Natural killer cell (primary cell): ENCODE data around the gene BCL2A1. TPM values are rescaled to one million over a fixed set of nuclear protein-coding genes. Genes with fewer than 3 reads are reported as not detected.
"Not testable (repeated sequence)": the region's sequence is repeated elsewhere in the genome, so short reads cannot be mapped to it uniquely, and the experiment has no call there.

Experiments
- ATAC-seq, 3 donors: fragments of 150-1000 bp in 2 of 3; fragments of 200-7000 bp in 1 of 3; cut with Tn5 transposase; 1 replicate in 1 of 3; 2 replicates in 2 of 3; pipeline ENCODE4 v1.10.0; 2021; ENCODE audit warnings: mild to moderate bottlenecking in 2 of 3, moderate library complexity in 2 of 3
- DNase-seq, 2 donors: peaks; one replicate each; pipeline versions ENCODE4 v3.0.0 to v3.0.0-alpha.2; 2013 to 2021; ENCODE audit warnings: mixed read lengths in 1 of 2
- H3K27ac ChIP-seq: one replicate; pipeline ENCODE4 v1.5.1; 2013; ENCODE audit warnings: mild to moderate bottlenecking, low read length
- H3K27me3 ChIP-seq: one replicate; pipeline ENCODE4 v1.6.1; 2013; ENCODE audit warnings: low read length; ENCODE audit not compliant: control insufficient read depth, insufficient read depth
- H3K36me3 ChIP-seq: one replicate; pipeline ENCODE4 v1.6.1; 2013; ENCODE audit warnings: low read length; ENCODE audit not compliant: control insufficient read depth, insufficient read depth
- H3K4me1 ChIP-seq: one replicate; pipeline ENCODE4 v1.6.1; 2013; ENCODE audit warnings: low read length; ENCODE audit not compliant: control insufficient read depth, insufficient read depth
- H3K4me3 ChIP-seq: one replicate; pipeline ENCODE4 v1.5.1; 2013; ENCODE audit warnings: low read length
- H3K9me3 ChIP-seq: one replicate; pipeline ENCODE4 v1.6.1; 2013; ENCODE audit warnings: low read length; ENCODE audit not compliant: control insufficient read depth, insufficient read depth
- H3K27ac Mint-ChIP-seq, 2 donors: one replicate each; pipeline ENCODE4 v1.8.0; 2022; ENCODE audit warnings: mild to moderate bottlenecking in 2 of 2, mixed read lengths in 2 of 2, moderate library complexity in 1 of 2
- H3K27me3 Mint-ChIP-seq, 2 donors: one replicate each; pipeline ENCODE4 v1.8.0; 2022; ENCODE audit warnings: low read depth in 2 of 2, mixed read lengths in 2 of 2
- H3K36me3 Mint-ChIP-seq: one replicate; pipeline ENCODE4 v1.8.0; 2022; ENCODE audit warnings: mixed read lengths
- H3K4me1 Mint-ChIP-seq, 2 donors: one replicate each; pipeline ENCODE4 v1.8.0; 2022; ENCODE audit warnings: mixed read lengths in 2 of 2
- H3K4me3 Mint-ChIP-seq: one replicate; pipeline ENCODE4 v1.8.0; 2022; ENCODE audit warnings: mild to moderate bottlenecking, moderate library complexity, mixed read lengths
- H3K9me3 Mint-ChIP-seq, 2 donors: one replicate each; pipeline ENCODE4 v1.8.0; 2022; ENCODE audit warnings: mixed read lengths in 2 of 2
- WGBS: methylation state at CpG from one replicate; pipeline ENCODE4 v1.1.7; 2013; ENCODE audit warnings: missing lambda C conversion rate; ENCODE audit not compliant: insufficient coverage; 5-methylcytosine and 5-hydroxymethylcytosine counted together
- intact Hi-C: fragments of 100-400 bp; cut with micrococcal nuclease; formaldehyde crosslinking; loops from one replicate; pipeline ENCODE4 v1.14.2; 2022
- total RNA-seq, 4 donors: library from RNA; stranded (reverse); fragments of 120-200 nt in 1 of 4; gene quantifications; one replicate each; pipeline versions ENCODE4 v1.2.3 to v1.2.4, GENCODE V29; 2013 to 2022
- TF ChIP-seq, protein P1 (sequence below): fragments of 200-600 bp; IDR thresholded peaks from one replicate; pipeline ENCODE4 v1.8.0; 2022; ENCODE audit warnings: antibody characterized with exemption

BCL2A1 gene
- total RNA-seq, 3 donors from 2014 or later (not counting 1 experiment from before 2014, with no cell fraction given): 16.5 to 61.3 (median 42.2) TPM

DNA sequence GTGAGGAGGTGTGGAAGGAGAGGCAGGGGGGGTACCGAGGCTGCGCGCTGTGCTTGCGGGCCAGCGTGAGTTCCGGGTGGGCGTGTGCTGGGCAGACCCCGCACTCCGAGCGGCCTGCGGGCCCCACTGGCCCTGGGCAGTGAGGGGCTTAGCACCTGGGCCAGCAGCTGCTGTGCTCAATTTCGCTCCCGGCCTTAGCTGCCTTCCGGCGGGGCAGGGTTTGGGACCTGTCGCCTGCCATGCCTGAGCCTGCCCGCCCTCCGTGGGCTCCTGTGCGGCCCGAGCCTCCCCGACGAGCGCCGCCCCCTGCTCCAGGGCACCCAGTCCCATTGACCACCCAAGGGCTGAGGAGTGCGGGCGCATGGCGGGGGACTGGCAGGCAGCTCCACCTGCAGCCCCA lies 45.5 kb upstream of the BCL2A1 start:
- DNase-seq, H3K27me3 Mint-ChIP-seq, H3K4me3 Mint-ChIP-seq, intact Hi-C loops, H3K4me1 Mint-ChIP-seq, H3K36me3 Mint-ChIP-seq, H3K9me3 ChIP-seq, H3K36me3 ChIP-seq, H3K9me3 Mint-ChIP-seq, H3K4me3 ChIP-seq, ATAC-seq, H3K4me1 ChIP-seq, H3K27me3 ChIP-seq, H3K27ac Mint-ChIP-seq, H3K27ac ChIP-seq: not testable (repeated sequence)
- 97% methylated on average over 27 of the region's 27 CpGs for whole genome bisulfite sequencing

DNA sequence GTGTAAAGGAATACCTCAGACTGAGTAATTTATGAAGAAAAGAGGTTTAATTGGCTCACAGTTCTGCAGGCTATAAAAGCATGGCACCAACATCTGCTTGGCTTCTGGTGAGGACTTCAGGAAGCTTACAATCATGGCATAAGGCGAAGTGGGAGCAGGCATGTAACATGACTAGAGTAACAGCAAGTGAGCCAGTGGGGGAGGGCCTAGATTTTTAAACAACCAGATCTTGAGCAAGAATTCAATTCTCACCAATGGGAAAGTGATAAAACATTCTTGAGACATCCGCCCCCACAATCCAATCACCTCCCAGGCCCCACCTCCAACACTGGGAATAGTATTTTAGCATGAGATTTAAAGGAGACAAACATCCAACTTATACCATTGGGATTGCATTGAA lies 44.2 kb upstream of the BCL2A1 start:
- peaks cover 0 to 7% of the 10 kb centered on the region in 2 donors for H3K4me1 Mint-ChIP-seq
- intact Hi-C loops: no loop called here
- DNase-seq: no peak

GRCh38 chr15:80014186-80014585 lies 43.2 kb upstream of the BCL2A1 start:
- H3K36me3 Mint-ChIP-seq, H3K4me1 ChIP-seq, ATAC-seq, H3K36me3 ChIP-seq, H3K27me3 ChIP-seq, intact Hi-C loops, H3K9me3 ChIP-seq, H3K27ac Mint-ChIP-seq, H3K4me3 ChIP-seq, H3K9me3 Mint-ChIP-seq, H3K4me3 Mint-ChIP-seq, H3K27me3 Mint-ChIP-seq, H3K4me1 Mint-ChIP-seq, H3K27ac ChIP-seq, DNase-seq: not testable (repeated sequence)
- 99% methylated on average over 7 of the region's 7 CpGs for WGBS

More for the DNA sequence above, 44.2 kb upstream of the BCL2A1 start:
- Mint-ChIP-seq H3K27ac (no peak overlapping the region), H3K4me3 (no peak overlapping the region), H3K36me3 (no peaks in the 10 kb centered on the region), H3K27me3 (peaks cover 0 to under 1% of the 10 kb centered on the region in 2 donors), H3K9me3 (no peaks in the 10 kb centered on the region)
- ATAC-seq: no peak
- 100% methylated on average over 1 of the region's 2 CpGs for WGBS
- Histone ChIP-seq H3K36me3 (no peaks in the 10 kb centered on the region), H3K4me3 (no peak overlapping the region), H3K9me3 (no peaks in the 10 kb centered on the region), H3K27ac (no peak overlapping the region), H3K4me1 (no peaks in the 10 kb centered on the region), H3K27me3 (no peaks in the 10 kb centered on the region)
- TF ChIP-seq, protein P1, sequence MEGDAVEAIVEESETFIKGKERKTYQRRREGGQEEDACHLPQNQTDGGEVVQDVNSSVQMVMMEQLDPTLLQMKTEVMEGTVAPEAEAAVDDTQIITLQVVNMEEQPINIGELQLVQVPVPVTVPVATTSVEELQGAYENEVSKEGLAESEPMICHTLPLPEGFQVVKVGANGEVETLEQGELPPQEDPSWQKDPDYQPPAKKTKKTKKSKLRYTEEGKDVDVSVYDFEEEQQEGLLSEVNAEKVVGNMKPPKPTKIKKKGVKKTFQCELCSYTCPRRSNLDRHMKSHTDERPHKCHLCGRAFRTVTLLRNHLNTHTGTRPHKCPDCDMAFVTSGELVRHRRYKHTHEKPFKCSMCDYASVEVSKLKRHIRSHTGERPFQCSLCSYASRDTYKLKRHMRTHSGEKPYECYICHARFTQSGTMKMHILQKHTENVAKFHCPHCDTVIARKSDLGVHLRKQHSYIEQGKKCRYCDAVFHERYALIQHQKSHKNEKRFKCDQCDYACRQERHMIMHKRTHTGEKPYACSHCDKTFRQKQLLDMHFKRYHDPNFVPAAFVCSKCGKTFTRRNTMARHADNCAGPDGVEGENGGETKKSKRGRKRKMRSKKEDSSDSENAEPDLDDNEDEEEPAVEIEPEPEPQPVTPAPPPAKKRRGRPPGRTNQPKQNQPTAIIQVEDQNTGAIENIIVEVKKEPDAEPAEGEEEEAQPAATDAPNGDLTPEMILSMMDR: no peak

DNA sequence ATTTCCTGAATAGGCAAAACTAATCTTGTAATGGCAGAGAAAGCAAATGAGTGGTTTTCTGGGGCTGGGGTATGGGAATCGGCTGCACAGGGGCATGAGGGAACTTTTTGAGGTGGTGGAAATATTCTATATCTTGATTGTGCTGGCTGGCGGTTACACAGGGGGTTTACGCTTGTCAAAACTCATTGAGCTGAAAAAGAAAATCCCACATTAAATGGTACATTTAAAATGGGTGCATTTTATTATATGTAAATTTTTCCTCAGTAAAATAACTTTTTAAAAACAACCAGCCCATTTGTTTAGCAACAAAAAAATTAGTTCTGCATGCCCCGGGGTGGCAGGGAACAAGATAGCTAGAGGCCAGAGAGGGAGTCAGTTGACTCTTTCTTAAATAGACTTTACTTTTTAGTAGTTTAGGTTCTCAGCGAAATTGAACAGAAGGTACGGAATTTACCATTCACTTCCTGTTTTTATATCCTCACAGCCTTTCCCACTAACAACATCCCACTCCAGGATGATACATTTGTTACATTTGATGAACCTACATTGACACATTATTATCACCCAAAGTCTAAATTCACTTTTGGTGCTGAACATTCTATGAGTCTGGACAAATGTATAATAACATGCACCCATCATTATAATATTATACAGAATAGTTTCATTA lies 41.2 kb upstream of the BCL2A1 start:
- intact Hi-C loops: no loop called here
- 75% methylated on average over 4 of the region's 6 CpGs for WGBS

More for the DNA sequence above, 41.2 kb upstream of the BCL2A1 start:
- no peak for ATAC-seq
- H3K4me1 Mint-ChIP-seq: no peaks in the 10 kb centered on the region
- no peak overlapping the region for H3K27ac ChIP-seq
- no peaks in the 10 kb centered on the region for H3K9me3 Mint-ChIP-seq
- no peak overlapping the region for H3K4me3 Mint-ChIP-seq
- H3K4me1 ChIP-seq: no peaks in the 10 kb centered on the region
- DNase-seq: no peak
- no peak overlapping the region for H3K27ac Mint-ChIP-seq
- no peaks in the 10 kb centered on the region for H3K27me3 Mint-ChIP-seq
- TF ChIP-seq, protein P1: no peak
- no peak overlapping the region for H3K4me3 ChIP-seq
- no peaks in the 10 kb centered on the region for H3K27me3 ChIP-seq
- no peaks in the 10 kb centered on the region for H3K36me3 Mint-ChIP-seq
- no peaks in the 10 kb centered on the region for H3K36me3 ChIP-seq
- H3K9me3 ChIP-seq: no peaks in the 10 kb centered on the region
